Measurements from ENCODE around the gene RPH3AL.
"Not testable (repeated sequence)": the region's sequence is repeated elsewhere in the genome, so short reads cannot be mapped to it uniquely, and the experiment has no call there.

Gene RPH3AL

GRCh38 chr17:273981-274832 lies 78.4 kb downstream of the RPH3AL start:
- peaks cover 0 to 3% of the 10 kb centered on the region in 2 donors for H3K9me3 ChIP-seq (replicated peaks in 1 of 2; ENCODE audit: control insufficient read depth in 2 of 2, insufficient read depth in 1 of 2, low read depth in 1 of 2, low read length in 2 of 2)
- no peak overlapping the region for H2AK5ac ChIP-seq (ENCODE audit: low read depth, low read length)
- no peak overlapping the region for H3K4me3 ChIP-seq (ENCODE audit: low read length in 2 of 2)
- no peak overlapping the region for H3K27ac ChIP-seq (replicated peaks; ENCODE audit: low read length)
- H3K23ac ChIP-seq (ENCODE audit: low read depth, low read length, poor library complexity), result no peak overlapping the region
- H3K79me1 ChIP-seq (ENCODE audit: low read depth, low read length), result peaks cover 3% of the 10 kb centered on the region
- no peak overlapping the region for H2BK12ac ChIP-seq (ENCODE audit: low read length)
- peak overlapping the region; percentile 44 for H2BK15ac ChIP-seq (ENCODE audit: low read length)
- DNase-seq (ENCODE audit: low spot score), result no peak
- peak overlapping the region; percentile 55 for H3K18ac ChIP-seq (ENCODE audit: low read length)
- WGBS, 2 donors (ENCODE audit: extremely low coverage in 2 of 2, insufficient read length in 2 of 2, insufficient replicate concordance in 1 of 2), result no CpG with 5 or more reads among the region's 28 CpGs
- no peak overlapping the region for H2AFZ ChIP-seq (ENCODE audit: low read length)
- no peak overlapping the region for H2BK5ac ChIP-seq (ENCODE audit: low read length)
- H3K4ac ChIP-seq (ENCODE audit: low read length), result no peak overlapping the region
- H3K14ac ChIP-seq (ENCODE audit: low read length), result no peak overlapping the region
- H2BK120ac ChIP-seq (ENCODE audit: low read depth, low read length), result no peak overlapping the region
- no peak overlapping the region for H3K4me2 ChIP-seq (ENCODE audit: insufficient read depth, low read length, poor library complexity, severe bottlenecking)
- no peaks in the 10 kb centered on the region for H3K4me1 ChIP-seq (ENCODE audit: control insufficient read depth in 2 of 2, insufficient read depth in 1 of 2, low read depth in 1 of 2, low read length in 2 of 2)
- no peaks in the 10 kb centered on the region for H3K27me3 ChIP-seq (ENCODE audit: control insufficient read depth in 3 of 3, insufficient read depth in 3 of 3, low read depth in 1 of 3, low read length in 3 of 3)
- H3K9ac ChIP-seq (ENCODE audit: low read depth, low read length, poor library complexity), result no peak overlapping the region
- H4K91ac ChIP-seq (ENCODE audit: low read depth, low read length, poor library complexity), result no peak overlapping the region
- H4K8ac ChIP-seq (ENCODE audit: low read depth, low read length), result no peak overlapping the region
- H3K36me3 ChIP-seq (replicated peaks in 1 of 2; ENCODE audit: control insufficient read depth in 2 of 2, insufficient read depth in 2 of 2, low read length in 2 of 2), result no peaks in the 10 kb centered on the region

GRCh38 chr17:272856-273255 lies 79.8 kb downstream of the RPH3AL start:
- H4K8ac ChIP-seq (ENCODE audit: low read depth, low read length); H2BK12ac ChIP-seq (ENCODE audit: low read length); H2BK5ac ChIP-seq (ENCODE audit: low read length); H3K9ac ChIP-seq (ENCODE audit: low read depth, low read length, poor library complexity); H2AFZ ChIP-seq (ENCODE audit: low read length); H3K4me1 ChIP-seq (ENCODE audit: control insufficient read depth in 2 of 2, insufficient read depth in 1 of 2, low read depth in 1 of 2, low read length in 2 of 2); H4K91ac ChIP-seq (ENCODE audit: low read depth, low read length, poor library complexity); H3K36me3 ChIP-seq (replicated peaks in 1 of 2; ENCODE audit: control insufficient read depth in 2 of 2, insufficient read depth in 2 of 2, low read length in 2 of 2); H2BK15ac ChIP-seq (ENCODE audit: low read length); H3K9me3 ChIP-seq (replicated peaks in 1 of 2; ENCODE audit: control insufficient read depth in 2 of 2, insufficient read depth in 1 of 2, low read depth in 1 of 2, low read length in 2 of 2); H3K23ac ChIP-seq (ENCODE audit: low read depth, low read length, poor library complexity); H3K4me2 ChIP-seq (ENCODE audit: insufficient read depth, low read length, poor library complexity, severe bottlenecking); H3K18ac ChIP-seq (ENCODE audit: low read length); H3K14ac ChIP-seq (ENCODE audit: low read length); DNase-seq (ENCODE audit: low spot score); H2AK5ac ChIP-seq (ENCODE audit: low read depth, low read length); H3K79me1 ChIP-seq (ENCODE audit: low read depth, low read length); H3K4me3 ChIP-seq (ENCODE audit: low read length in 2 of 2); H2BK120ac ChIP-seq (ENCODE audit: low read depth, low read length); H3K27me3 ChIP-seq (ENCODE audit: control insufficient read depth in 3 of 3, insufficient read depth in 3 of 3, low read depth in 1 of 3, low read length in 3 of 3); H3K4ac ChIP-seq (ENCODE audit: low read length); H3K27ac ChIP-seq (replicated peaks; ENCODE audit: low read length): not testable (repeated sequence)
- WGBS, 2 donors (ENCODE audit: extremely low coverage in 2 of 2, insufficient read length in 2 of 2, insufficient replicate concordance in 1 of 2), result no CpG with 5 or more reads among the region's 26 CpGs

- H3K4me2 ChIP-seq (ENCODE audit: insufficient read depth, low read length, poor library complexity, severe bottlenecking); H3K18ac ChIP-seq (ENCODE audit: low read length); H2AK5ac ChIP-seq (ENCODE audit: low read depth, low read length); H3K27me3 ChIP-seq (ENCODE audit: control insufficient read depth in 3 of 3, insufficient read depth in 3 of 3, low read depth in 1 of 3, low read length in 3 of 3); H3K4me3 ChIP-seq (ENCODE audit: low read length in 2 of 2); H2BK120ac ChIP-seq (ENCODE audit: low read depth, low read length); H3K14ac ChIP-seq (ENCODE audit: low read length); H3K4me1 ChIP-seq (ENCODE audit: control insufficient read depth in 2 of 2, insufficient read depth in 1 of 2, low read depth in 1 of 2, low read length in 2 of 2); H2BK15ac ChIP-seq (ENCODE audit: low read length); H3K4ac ChIP-seq (ENCODE audit: low read length); H3K23ac ChIP-seq (ENCODE audit: low read depth, low read length, poor library complexity); H2AFZ ChIP-seq (ENCODE audit: low read length); H3K36me3 ChIP-seq (replicated peaks in 1 of 2; ENCODE audit: control insufficient read depth in 2 of 2, insufficient read depth in 2 of 2, low read length in 2 of 2); H2BK5ac ChIP-seq (ENCODE audit: low read length); H3K79me1 ChIP-seq (ENCODE audit: low read depth, low read length); H2BK12ac ChIP-seq (ENCODE audit: low read length); H3K9ac ChIP-seq (ENCODE audit: low read depth, low read length, poor library complexity); H3K9me3 ChIP-seq (replicated peaks in 1 of 2; ENCODE audit: control insufficient read depth in 2 of 2, insufficient read depth in 1 of 2, low read depth in 1 of 2, low read length in 2 of 2); H4K8ac ChIP-seq (ENCODE audit: low read depth, low read length); H4K91ac ChIP-seq (ENCODE audit: low read depth, low read length, poor library complexity); H3K27ac ChIP-seq (replicated peaks; ENCODE audit: low read length); DNase-seq (ENCODE audit: low spot score): not testable (repeated sequence)
- no CpG with 5 or more reads among the region's 4 CpGs for WGBS, 2 donors (ENCODE audit: extremely low coverage in 2 of 2, insufficient read length in 2 of 2, insufficient replicate concordance in 1 of 2)
These were observed 80.5 kb downstream of the RPH3AL start for GRCh38 chr17:271928-272623.
